A673 (cell line): ENCODE measurements around the gene TMEM121B. TPM values are rescaled to one million over a fixed set of nuclear protein-coding genes. Genes with fewer than 3 reads are reported as not detected.

Experiments
- BruUV-seq: library from RNA; stranded (reverse); fragments of 400-500 nt; replicated peaks from 2 replicates; lab custom pipeline; 2021; lab: Mats Ljungman, UMichigan
- CTCF ChIA-PET: fragments of 300-600 bp; sonication (Branson Sonifier 250); formaldehyde crosslinking; loops from one replicate; lab custom pipeline; 2022; ENCODE audit warnings: antibody characterized with exemption; lab: Charles Lee
- POLR2A ChIA-PET: fragments of 300-600 bp; sonication (Branson Sonifier 250); formaldehyde crosslinking; loops from one replicate; lab custom pipeline; 2022; ENCODE audit warnings: antibody characterized with exemption; ENCODE audit not compliant: low non-redundant PET; lab: Charles Lee
- DNase-seq: peaks from one replicate; pipeline ENCODE4 v3.0.0-alpha.2; 2015; ENCODE audit warnings: low spot score
- H3K27ac ChIP-seq: fragments of 200-600 bp; sonication (generic); 2 replicates; pipeline ENCODE4 v1.5.1; 2016; ENCODE audit warnings: mixed run types, low read depth, mild to moderate bottlenecking, mixed read lengths, antibody characterized with exemption, low read length; ENCODE audit not compliant: poor library complexity, severe bottlenecking
- H3K27me3 ChIP-seq: fragments of 200-600 bp; sonication (generic); replicated peaks from 2 replicates; pipeline ENCODE4 v1.6.1; 2017; ENCODE audit warnings: mixed run types, low read depth, mild to moderate bottlenecking, mixed read lengths, antibody characterized with exemption, low read length; ENCODE audit not compliant: insufficient read depth, poor library complexity
- H3K36me3 ChIP-seq: fragments of 200-600 bp; sonication (generic); 2 replicates; pipeline ENCODE4 v1.6.1; 2016; ENCODE audit warnings: mixed run types, mild to moderate bottlenecking, mixed read lengths, antibody characterized with exemption, low read length; ENCODE audit not compliant: insufficient read depth, poor library complexity, severe bottlenecking
- H3K4me1 ChIP-seq: fragments of 200-600 bp; sonication (generic); 2 replicates; pipeline ENCODE4 v1.6.1; 2017; ENCODE audit warnings: mixed run types, mild to moderate bottlenecking, mixed read lengths, antibody characterized with exemption, low read length; ENCODE audit not compliant: insufficient read depth, poor library complexity, severe bottlenecking
- H3K4me3 ChIP-seq: fragments of 200-600 bp; sonication (generic); 2 replicates; pipeline ENCODE4 v1.5.1; 2016; ENCODE audit warnings: low read depth, mixed run types, mild to moderate bottlenecking, mixed read lengths, low read length; ENCODE audit not compliant: poor library complexity, severe bottlenecking
- H3K9me3 ChIP-seq: fragments of 200-600 bp; sonication (generic); 2 replicates; pipeline ENCODE4 v1.6.1; 2016; ENCODE audit warnings: mixed run types, low read depth, mild to moderate bottlenecking, mixed read lengths, antibody characterized with exemption, low read length; ENCODE audit not compliant: poor library complexity, severe bottlenecking
- CTCF ChIP-seq: fragments of 300-800, 200-600 bp; sonication (generic); conservative IDR thresholded peaks from 2 replicates; pipeline ENCODE4 v1.5.1; 2017; ENCODE audit warnings: low read depth, mild to moderate bottlenecking, antibody characterized with exemption, low read length, moderate library complexity, mixed read lengths
- EZH2 ChIP-seq: fragments of 200-600 bp; sonication (generic); IDR thresholded peaks from 2 replicates; pipeline ENCODE4 v1.6.1; 2017; ENCODE audit warnings: borderline replicate concordance, low read depth, mild to moderate bottlenecking, mixed read lengths, antibody characterized with exemption, low read length; ENCODE audit not compliant: poor library complexity, severe bottlenecking
- intact Hi-C: fragments of 100-400 bp; cut with micrococcal nuclease; formaldehyde crosslinking; loops from one replicate; pipeline ENCODE4 v1.10.0; 2022; ENCODE audit not compliant: unreplicated experiment
- total RNA-seq: library from RNA; stranded (reverse); gene quantifications from 2 replicates; pipeline ENCODE4 v1.2.3, GENCODE V29; 2021

The TMEM121B gene
- total RNA-seq, 1 experiment from 2014 or later: 2.5 TPM

- no peak for DNase-seq
- CTCF ChIA-PET: no interaction called here
- BruUV-seq: no TSS peak
Observed at GRCh38 chr22:17105143-17106129, 15.7 kb downstream of the TMEM121B start.

GRCh38 chr22:17104336-17104935, 16.7 kb downstream of the TMEM121B start:
- no peak overlapping the region for H3K27ac ChIP-seq
- no TSS peak for BruUV-seq
- no peak overlapping the region for H3K4me3 ChIP-seq
- POLR2A ChIA-PET: no interaction called here
- no peaks in the 10 kb centered on the region for H3K36me3 ChIP-seq
- no peaks in the 10 kb centered on the region for H3K4me1 ChIP-seq
- TF ChIP-seq CTCF (no peak), EZH2 (no peak)
- intact Hi-C loops: no loop called here
- CTCF ChIA-PET: no interaction called here
- DNase-seq: no peak
- H3K27me3 ChIP-seq: no peaks in the 10 kb centered on the region
- H3K9me3 ChIP-seq: no peaks in the 10 kb centered on the region

More at GRCh38 chr22:17105143-17106129, 15.7 kb downstream of the TMEM121B start:
- intact Hi-C loops: no loop called here
- POLR2A ChIA-PET: no interaction called here
- Histone ChIP-seq H3K36me3 (no peaks in the 10 kb centered on the region), H3K4me3 (no peak overlapping the region), H3K9me3 (no peaks in the 10 kb centered on the region), H3K27ac (no peak overlapping the region), H3K4me1 (no peaks in the 10 kb centered on the region), H3K27me3 (no peaks in the 10 kb centered on the region)
- TF ChIP-seq EZH2: no peak
- no peak for TF ChIP-seq CTCF

GRCh38 chr22:17103351-17103750, 17.8 kb downstream of the TMEM121B start:
- intact Hi-C loops: no loop called here
- peaks cover 5% of the 10 kb centered on the region for H3K36me3 ChIP-seq
- H3K9me3 ChIP-seq: no peaks in the 10 kb centered on the region
- TF ChIP-seq CTCF (no peak), EZH2 (no peak)
- no peaks in the 10 kb centered on the region for H3K4me1 ChIP-seq
- no TSS peak for BruUV-seq
- H3K4me3 ChIP-seq: no peak overlapping the region
- ChIA-PET CTCF (no interaction called here), POLR2A (no interaction called here)
- no peak for DNase-seq
- no peaks in the 10 kb centered on the region for H3K27me3 ChIP-seq
- no peak overlapping the region for H3K27ac ChIP-seq
